Measurements from ENCODE around the gene LRRC74A. TPM values are rescaled to one million over a fixed set of nuclear protein-coding genes. Genes with fewer than 3 reads are reported as not detected.

LRRC74A gene
- not detected in 2 replicates for total RNA-seq

DNA sequence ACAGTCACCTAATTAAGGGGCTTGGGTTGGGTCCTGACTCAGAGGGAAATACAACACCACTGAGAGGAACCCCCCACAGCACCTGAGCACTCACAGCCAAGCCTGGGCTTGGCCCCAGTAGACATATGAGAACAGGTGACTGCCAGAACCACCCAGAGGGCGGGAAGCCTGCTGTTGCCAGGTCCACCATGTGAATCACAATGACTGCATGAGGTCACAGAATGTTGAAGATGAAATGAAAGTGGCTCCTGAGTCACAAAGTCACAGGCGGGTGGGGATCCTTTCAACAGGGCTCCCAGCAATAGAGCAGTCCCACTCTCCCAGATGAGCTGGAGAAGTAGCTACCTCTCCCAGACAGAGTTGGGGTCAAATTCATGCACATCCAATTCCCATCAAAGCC lies at the start of gene LRRC74A:
LRRC74A (plus strand) TSS at position 287 of the 400 bp plus-strand sequence. CDS start 290 bp downstream, outside the sequence.

GRCh38 chr14:76812422-76813383 lies 13.5 kb upstream of the LRRC74A start, which contains the start of gene ANGEL1:
Gene ANGEL1 (minus strand): TSS chr14:76812882. CDS start chr14:76812827, 55 bp downstream.

Other genes starting within 250 kb of the LRRC74A start
- gene VASH1, start 64.9 kb upstream of the LRRC74A start, total RNA-seq: 7.7 and 10.4 TPM in 2 replicates
- gene ANGEL1, start 13.5 kb upstream of the LRRC74A start, total RNA-seq: 9.3 and 10.4 TPM in 2 replicates
- 38.1 and 40.6 TPM in 2 replicates for gene IRF2BPL, start 202.3 kb downstream of the LRRC74A start, total RNA-seq